Mucosa of gallbladder (tissue), 1 donor: ENCODE measurements around the gene MXD1. TPM values are rescaled to one million over a fixed set of nuclear protein-coding genes. Genes with fewer than 3 reads are reported as not detected.
"Not testable (repeated sequence)": the region's sequence is repeated elsewhere in the genome, so short reads cannot be mapped to it uniquely, and the experiment has no call there.

Experiments used
- DNase-seq: peaks from one replicate; pipeline ENCODE4 v3.0.0-alpha.2; 2020; ENCODE audit warnings: low spot score
- total RNA-seq: library from RNA; stranded (reverse); gene quantifications from one replicate; pipeline ENCODE4 v1.2.1, GENCODE V29; 2021
- donor health status: DM: no; HTN: no; CAD: no.

The MXD1 gene
- total RNA-seq, 1 donor from 2014 or later = 13.7 TPM

DNA sequence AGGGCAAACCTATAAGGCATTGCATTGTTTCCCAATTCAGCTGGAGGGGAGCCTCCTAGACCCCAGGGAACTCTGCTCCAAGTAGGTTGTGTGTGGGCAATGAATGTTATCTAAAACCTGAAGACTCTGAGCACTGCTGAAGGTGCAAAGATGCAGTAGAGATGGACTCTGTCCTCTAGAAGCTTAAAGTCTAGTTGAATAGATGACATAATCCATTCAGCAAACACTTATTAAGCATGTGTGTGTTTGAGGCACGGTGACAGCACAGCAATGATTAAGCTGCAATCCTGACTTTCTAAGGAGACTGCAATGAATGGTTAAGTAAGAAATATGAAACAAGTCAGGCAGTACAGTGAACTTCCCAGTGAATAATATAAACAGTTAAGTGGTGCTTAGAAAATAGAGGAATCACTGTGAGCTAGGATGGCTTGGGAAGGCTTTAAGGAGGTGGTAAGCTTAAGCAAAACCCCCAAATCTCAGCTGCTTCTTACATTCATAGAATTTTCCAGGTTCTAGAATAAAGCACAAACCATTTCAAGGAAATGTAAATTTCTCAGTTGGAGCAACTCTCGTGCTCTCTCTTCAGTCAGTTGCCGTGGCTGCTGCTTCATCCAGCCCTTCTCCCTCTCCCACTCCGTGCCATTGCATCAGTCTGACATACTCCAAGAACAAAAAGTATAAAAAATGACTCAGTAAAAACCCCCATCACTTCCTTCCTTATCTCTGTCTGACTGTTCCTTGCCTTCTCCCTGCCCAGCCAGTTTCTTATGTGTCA is 19.1 kb downstream of the MXD1 start:
- no peak for DNase-seq

DNA sequence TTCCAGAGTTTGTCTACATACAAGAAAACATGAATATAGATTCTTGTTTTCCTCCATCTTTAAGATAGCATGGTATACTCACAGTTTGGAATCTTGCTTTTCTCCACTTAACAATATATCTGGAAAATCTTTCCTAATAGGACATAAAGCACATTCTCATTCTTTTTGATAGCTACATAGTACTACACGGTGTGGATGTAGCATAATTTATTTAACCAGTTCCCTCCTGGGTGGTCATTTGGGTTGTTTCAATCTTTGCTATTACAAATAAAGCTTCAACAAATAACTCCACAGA is 19.7 kb downstream of the MXD1 start:
- DNase-seq = no peak

DNA sequence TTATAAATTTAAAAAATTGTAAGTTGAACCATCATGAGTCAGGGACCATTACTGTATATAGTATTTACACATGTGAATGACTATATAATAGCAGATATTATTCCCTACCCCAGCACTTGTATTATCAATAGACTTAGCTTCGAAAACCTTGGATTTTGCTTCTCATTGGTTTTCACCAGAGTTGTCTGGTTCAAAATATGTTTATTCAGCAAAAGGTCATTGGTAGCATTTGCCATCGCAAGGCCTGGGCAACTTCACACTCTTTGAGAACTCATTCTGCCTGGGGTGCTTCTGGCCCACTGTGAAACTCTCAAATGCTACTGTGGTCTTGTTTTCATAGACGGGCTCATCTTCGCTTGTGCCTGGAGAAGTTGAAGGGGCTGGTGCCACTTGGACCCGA is 20.1 kb downstream of the MXD1 start:
- no peak for DNase-seq

DNA sequence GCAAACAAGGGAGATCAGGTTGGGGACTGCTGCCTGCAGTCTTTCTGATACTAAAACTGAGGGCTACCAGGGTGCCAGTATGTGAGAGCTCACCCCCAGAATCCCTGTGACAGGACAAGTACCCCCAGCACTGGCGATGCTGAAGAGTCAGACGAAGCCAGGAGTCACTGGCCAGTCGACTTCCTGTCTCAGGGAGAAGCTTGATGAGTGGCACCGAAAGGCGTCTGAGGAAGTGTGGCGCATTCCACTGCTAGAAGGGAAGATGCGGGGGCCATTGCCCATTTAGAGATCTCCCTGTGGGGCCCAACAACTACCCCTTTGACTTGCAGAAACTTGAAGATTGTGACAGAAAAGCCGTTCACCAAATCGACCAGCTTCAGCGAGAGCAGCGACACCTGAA is 22.0 kb downstream of the MXD1 start:
- no peak for DNase-seq

DNA sequence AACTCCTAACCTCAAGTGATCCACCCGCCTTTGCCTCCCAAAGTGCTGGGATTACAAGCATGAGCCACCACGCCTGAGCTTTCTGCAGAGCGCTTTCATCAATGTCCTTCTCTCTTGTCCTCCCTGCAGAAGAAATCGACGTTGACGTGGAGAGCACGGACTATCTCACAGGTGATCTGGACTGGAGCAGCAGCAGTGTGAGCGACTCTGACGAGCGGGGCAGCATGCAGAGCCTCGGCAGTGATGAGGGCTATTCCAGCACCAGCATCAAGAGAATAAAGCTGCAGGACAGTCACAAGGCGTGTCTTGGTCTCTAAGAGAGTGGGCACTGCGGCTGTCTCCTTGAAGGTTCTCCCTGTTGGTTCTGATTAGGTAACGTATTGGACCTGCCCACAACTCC is 23.1 kb downstream of the MXD1 start:
- no peak for DNase-seq

DNA sequence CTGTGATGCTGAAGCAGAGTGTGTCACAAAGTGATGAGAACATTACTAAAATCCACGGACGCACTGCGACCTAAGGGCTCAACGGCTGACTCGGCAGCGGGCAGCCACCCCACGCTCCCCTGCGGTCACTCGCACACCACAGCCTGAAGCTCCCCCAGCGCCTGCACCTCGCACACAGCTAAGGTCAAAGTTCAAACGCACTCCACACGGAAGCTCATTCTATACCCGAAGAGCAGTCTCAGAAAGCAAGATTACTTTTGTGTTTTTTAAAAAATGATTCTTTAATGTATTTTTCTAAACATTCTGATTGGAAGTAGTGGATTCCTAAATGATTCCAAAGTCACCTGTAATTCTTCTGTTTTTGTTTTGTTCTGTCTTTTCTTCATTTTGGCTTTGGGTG is 24.8 kb downstream of the MXD1 start:
- DNase-seq = no peak

DNA sequence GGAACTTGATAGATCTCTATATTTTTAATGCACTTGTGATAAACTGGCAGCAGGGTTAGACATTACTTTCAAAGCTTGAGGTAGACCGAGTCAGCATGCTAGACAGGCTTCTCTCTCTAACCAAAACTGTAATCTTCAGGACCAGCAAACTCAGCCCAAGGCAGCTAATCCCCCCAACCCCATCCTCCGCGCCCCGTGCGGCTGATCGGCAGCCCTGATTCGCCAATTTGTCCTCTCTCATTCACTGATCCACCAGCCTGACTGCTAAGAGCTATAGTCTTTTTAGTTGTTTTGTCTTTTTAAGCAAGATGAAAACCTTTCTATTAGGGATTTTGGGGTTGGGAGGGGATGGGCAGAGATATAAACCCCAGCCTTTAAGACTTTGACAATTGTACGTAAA is 25.8 kb downstream of the MXD1 start:
- DNase-seq = no peak

DNA sequence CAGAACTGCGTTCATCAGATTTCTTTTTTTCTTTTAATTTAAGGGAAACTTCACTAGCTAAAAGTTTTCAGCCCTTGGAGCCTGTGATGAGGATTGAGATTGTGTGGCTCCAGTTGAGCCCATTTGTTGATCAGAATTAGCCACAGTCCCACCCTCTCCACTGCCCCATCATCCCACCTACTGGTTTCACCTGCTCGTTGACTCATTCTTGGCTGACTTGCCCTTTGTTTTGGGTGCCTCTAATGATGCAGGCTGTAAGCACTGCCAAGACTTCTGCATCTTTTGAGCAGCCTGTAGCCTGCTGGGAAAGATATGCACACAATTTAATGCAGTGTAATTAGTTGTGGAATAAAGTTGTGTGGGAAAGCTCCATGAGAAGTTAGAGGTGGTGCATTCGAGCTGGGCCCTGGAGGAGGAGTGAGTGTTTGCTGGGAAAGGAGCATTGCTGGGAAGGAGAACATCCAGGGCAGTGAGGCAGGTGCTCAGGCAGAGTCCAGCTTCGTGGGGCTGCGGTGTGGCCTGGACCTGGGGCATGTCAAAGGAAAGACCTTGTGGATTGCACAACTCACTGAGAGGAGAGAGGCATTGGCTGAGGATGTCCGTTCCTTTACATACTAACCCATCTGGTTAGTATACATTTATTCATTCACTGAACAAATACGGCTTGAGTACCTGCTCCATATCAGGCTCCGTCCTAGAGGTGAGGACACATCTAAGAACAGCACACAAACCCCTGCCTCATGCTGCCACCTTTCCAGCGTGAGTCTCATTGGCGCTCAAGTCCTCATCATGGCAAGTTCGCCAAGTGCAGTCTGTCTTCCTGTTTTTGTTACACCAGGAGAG is 28.3 kb downstream of the MXD1 start:
- DNase-seq = no peak

DNA sequence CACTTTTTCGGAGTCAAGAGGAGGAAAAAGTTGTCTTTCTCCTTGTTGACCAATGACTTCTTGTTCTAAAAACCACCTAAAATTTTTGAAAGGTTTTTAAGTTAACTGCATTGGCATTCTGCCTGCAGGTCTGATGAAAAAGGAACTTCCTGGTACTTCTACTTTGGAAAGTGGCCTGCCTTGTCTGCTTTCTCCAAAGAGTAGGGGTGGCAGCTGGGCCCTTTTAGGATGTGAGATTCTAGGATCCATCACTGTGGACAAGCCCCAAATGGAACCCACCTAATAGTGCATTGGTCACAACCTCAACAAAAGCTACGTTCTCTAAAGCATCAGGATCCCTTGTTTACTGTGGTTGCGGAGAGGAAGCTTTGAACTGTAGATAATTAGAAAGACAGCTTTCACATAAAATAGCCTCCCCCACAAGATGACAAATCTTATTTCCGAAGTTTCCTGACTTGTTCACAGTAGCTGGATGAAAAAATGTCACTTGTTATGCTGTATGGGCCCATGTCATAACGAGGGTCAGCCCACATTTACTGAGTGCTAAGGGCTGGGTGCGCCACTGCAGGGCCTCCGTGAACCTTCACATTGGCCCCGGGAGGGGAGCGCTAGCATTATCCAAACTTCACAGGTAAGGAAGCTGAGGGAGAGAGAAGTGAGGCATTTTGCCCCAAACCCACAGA is 29.1 kb downstream of the MXD1 start:
- DNase-seq = no peak

DNA sequence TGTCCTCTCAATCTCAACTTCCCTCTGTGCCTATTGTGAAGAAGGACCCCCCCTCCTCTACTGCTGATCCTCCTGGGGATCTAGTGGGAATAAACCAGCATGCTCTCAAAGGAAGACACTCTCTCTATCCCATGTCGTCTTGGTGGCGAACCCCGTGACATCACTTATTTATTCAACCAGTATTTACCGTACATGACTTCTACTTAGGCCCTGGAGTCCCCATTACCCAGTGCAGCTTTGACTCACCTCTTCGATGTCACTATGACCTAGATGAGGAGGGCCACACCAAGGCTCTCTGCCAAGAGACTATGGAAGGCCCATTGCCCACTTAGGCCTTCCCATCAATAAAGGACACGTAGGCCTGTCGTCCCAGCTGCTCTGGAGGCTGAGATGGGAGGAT is 29.8 kb downstream of the MXD1 start:
- no peak for DNase-seq

DNA sequence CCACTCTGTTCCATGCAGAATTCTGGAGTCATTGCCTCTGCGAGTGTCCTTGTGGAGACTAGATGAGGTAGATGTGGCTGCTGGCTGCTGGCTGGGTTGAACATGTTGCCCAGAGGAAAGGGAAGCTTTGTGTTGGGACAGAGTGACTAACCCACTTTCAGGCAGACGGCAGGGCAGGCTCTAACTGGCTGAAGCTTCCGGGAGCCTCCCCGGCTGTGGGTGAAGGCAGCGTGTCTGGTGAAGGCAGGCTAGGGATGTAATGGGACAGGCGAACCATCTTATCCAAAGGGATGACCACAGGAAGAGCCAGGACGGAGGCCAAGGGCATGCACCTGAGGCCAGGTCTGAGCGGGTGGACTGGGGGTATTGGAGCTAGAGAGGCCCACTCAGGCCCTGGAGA is 30.5 kb downstream of the MXD1 start:
- DNase-seq = no peak

DNA sequence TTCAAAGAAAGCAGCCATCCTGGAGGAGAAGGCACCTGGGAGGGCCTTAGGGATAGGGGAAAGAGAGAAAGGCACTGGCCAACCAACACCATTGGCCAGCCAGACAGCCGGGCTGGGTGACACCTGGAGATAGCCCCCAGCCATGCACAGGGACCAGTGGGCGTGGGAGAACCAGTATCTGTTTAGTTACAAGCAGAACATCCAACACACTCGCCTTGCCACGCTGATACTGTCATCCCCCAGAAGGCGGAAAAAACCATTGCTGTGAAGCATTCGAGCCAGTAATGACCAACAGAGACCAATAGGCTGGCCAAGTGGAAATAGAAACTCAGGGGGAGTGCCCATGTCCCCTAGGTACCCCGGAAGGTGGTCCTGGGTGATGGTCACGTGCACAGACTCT is 31.0 kb downstream of the MXD1 start:
- DNase-seq = no peak

DNA sequence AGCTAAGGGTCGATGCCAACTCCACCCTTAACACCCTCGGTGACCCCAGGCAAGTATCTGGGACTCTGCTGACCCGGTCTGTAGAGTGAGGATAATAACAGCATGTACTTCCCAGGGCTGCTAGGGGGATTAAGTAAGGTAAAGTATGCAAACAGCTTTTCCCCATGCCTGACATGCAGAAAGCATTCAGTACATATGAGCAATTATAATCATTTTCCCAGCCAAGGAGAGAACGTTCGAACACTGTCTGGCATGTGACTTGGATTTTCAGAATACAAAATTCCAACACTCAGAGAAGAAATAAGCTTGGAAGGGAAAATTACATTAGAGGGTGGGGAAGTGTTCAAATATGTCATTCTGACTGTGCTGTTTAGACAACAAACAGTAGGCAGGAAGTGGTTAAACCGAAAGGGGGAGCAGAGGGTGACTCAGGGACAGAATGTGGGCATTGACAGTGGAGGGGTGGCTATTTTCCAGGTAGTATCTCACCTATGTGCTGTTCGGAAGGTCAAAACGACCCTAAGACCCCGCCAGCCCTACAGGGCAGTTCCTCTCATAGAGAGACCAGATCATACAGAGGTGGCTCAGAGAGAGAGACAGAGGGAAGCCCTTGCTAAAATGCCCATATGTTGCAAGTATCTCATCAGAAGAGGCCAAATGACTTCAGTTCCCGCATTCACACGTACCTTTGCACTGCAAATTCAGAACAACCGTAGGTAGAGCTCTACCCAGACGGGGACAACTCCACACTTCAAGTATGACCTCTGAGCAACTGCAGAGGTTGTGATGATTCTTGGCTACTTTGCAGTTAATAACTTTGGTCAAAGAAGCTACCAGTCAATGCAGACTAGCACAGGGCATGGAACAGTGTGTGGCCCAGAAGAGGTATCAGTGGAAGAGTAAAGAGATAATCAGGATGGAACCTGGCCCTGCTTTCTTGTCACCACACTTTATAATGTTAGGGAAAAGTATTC is 31.7 kb downstream of the MXD1 start:
- DNase-seq = no peak

DNA sequence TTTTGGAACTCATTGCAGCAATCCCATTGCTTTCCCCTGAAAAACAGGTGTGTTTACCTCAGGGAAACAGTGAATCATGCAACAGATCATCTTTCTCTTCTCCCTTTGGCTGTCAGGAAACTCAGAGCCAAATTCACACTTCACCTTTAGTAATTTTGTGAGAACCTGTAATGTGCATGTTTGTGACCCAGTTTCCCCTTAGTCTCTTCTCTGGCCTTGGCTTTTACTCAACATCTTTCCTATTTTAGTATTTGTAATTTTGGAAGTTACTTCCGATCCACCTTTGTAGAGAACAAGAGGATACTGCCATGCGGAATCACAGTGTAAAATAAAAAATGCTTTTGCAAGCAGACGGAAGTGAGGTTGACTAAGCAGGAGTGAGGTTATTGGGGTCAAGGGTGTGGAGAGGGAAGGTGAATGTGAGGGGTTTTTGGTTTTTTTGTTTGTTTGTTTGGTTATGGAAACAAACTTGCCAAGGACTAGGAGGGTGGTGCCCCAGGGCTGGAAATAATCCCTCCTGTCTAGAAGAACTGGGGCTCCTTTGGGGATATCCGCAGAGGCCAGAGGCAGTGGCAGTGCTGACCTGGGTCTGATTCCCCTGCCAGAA is 32.5 kb downstream of the MXD1 start:
- no peak for DNase-seq

DNA sequence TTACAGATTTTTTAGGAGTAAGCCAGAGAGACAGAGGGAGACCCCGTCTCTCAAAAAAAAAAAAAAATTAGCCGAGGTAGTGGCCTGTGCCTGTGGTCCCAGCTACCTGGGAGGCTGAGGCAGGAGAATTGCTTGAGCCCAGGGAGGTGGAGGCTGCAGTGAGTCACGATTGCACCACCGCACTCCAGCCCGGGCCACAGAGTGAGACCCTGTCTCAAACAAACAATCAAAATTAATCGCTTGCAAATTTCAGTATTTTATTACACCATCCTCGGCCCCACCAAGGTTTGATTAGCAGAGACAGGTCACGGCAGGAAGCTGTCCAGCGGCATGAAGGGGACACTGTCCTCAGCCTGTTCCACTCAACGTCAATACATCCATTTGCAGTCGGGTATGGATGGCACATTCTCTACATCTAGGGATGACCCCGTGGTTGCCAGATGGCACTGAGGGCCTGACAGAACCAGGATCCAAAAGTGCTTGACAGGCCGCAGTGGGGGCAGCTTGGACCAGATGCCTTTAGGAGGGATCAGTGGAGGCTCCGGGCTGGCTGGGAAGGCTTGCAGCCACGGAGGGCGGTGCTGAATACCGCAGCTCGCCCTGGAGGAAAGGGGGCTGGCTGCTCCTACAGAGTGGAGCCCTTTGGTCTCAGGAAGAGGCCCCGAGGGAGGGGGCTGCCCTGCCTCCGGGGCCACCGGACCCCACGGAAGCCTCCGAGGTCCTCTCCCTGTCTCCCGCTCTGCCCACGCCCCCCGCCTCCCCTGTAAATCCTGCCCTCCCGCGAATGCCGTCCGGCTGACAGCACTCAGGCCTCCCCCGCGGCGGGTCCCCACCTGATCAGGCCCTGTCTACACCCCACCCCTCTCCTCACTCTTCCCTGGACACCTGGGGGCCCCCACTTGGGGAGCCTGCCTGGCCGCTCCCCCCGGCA is 33.4 kb downstream of the MXD1 start:
- no peak for DNase-seq

DNA sequence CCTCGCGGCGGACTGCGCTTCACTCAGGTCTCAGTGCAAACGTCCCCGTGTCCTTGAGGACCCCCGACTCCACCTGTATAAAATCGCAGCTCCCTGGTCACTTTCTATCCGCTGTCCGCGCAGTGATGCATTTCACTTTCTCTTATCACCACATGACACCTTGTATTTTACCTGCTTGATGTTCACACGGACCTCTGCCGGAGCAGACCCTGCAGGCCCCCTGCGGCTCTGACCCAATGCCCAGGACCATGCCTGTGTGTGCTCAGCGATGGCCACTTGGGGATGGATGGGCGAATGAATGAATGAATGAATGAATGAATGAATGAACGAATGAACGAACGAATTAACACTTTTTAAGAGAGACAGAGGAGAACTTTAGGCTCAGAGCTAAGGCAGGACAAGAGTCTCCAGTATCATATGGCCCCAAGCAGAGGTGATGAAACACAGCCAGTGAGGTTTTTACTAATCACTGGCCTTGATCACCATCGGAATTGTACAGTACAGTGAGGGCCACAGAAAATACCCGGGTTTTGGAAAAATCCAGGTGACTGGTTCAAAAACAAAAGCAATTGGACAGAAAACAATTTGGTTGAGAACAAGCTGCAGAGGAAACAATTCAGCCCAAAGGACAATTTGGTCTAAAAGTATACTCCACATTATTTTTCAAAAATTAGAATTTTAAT is 34.2 kb downstream of the MXD1 start:
- DNase-seq = no peak

DNA sequence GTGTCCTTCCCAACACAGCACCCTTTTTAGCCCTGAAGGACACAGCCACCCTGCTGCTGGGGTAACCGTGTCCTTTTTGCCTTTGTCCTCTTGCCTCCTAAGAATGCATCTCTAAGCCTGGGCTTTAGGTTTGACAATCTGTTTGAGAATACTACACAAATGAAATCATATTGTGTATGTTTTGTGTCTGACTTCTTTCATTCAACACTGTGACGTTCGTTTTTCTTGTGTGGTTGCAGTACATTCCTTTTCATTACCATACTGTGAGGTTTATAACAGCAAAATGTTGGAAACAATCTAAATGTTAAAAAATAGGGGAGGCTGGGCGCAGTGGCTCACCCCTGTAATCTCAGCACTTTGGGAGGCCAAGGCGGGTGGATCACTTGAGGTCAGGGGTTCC is 35.3 kb downstream of the MXD1 start:
- no peak for DNase-seq

DNA sequence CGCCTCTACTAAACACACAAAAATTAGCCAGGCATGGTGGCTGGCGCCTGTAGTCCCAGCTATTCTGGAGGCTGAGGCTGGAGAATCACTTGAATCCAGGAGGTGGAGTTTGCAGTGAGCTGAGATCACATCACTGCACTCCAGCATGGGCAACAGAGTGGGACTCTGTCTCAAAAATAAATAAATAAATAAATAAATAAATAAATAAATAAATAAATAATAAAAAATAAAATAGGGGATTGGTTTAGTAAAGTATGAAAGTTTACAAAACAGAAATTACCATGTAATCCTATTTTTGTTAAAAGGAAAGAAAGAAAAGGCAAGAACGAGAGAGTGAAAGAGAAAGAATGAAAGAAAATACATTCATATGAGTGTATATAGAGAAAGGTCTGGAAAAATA is 35.8 kb downstream of the MXD1 start:
- not testable (repeated sequence) for DNase-seq

DNA sequence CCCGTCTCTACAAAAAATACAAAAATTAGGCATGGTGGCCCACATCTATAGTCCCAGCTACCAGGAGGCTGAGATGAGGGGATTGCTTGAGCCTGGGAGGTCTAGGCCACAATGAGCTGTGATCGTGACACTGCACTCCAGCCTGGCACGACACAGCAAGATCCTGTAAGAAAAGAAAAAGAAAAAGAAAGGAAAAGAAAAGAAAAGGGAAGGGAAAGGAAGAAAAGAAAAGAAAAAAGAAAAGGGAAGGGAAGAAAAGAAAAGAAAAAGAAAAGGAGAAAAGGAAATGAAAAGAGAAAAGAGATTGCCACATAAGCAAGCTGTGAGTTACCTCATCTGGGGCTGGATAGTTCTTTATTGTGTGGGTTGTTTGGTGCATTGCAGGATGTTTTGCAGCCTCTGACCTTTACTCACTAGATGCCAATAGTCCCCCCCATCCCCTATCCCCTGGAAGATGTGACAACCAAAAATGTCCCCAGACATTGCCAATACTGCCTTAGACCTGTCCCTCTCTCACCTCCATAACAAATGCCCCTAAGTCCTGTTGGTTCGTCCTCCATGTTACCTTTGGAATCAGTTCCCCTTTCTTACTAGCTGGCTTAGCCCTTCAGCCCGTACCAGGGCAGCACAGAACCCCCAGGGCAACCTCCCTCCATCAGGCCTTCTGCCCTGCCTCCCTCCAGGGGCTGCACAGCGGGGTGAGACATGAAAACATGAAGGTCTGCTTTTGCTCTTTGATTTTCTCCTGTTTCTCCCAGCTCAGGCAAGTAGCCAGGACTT is 37.6 kb downstream of the MXD1 start:
- no peak for DNase-seq
